ENCODE data around the gene CALM1.

CALM1 gene

DNA sequence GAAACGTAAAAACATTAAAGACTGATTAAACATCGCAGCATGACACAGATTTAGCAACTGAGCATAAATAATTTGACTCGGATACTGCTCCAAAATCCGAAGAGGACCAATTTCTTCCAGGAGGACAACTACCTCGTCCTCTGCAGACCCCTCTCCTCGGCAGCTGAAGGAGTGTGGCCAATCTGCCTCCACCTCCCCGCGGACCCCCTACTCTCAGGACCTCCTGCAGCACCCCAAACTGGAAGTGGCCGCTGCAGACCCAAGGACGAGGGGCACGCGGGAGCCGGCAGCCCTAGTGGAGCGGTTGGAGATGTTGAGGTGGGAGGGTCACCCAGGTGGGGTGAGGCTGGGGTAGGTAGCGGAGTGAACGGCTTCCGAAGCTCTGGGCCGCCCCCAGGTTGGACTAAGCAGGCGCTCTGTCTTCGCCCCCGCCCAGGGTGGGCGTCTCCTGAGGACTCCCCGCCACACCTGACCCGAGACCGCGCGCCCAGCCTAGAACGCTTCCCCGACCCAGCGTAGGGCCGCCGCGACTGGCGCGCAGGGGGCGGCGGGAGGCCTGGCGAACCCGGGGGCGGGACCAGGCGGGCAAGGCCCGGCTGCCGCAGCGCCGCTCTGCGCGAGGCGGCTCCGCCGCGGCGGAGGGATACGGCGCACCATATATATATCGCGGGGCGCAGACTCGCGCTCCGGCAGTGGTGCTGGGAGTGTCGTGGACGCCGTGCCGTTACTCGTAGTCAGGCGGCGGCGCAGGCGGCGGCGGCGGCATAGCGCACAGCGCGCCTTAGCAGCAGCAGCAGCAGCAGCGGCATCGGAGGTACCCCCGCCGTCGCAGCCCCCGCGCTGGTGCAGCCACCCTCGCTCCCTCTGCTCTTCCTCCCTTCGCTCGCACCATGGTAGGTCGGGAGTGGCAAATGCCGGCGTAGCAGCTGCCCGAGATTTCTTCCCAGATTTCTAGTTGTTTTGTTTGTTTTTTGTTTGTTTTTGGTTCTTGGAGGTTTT is at the start of gene CALM1:
TSS of gene CALM1 (plus strand) at position 689 of the 999 bp plus-strand sequence. CDS start at position 891, 202 bp downstream.
- DNase-seq (ENCODE audit: low read depth), result peak; percentile 48

DNA sequence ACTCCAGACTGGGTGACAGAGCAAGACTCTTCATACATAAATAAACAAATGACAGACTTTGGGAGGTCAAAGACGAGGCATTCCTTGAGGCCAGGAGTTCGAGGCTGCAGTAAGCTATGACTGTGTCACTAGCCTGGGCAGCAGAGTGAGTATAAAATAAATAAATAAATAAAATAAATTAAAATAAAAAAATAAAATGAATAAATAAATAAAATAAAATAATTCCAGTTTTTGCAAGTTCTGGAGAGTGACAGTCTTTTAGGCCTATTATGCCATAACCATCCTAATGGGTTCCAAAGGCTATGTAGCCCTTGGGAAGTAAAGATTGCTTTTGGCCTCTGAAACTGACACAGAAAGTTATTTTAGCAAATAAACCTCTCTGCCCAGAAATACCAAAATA is 48.6 kb upstream of the CALM1 start:
- no peak for DNase-seq (ENCODE audit: low read depth)

GRCh38 chr14:90349739-90350138 is 47.1 kb upstream of the CALM1 start:
- DNase-seq (ENCODE audit: low read depth), result no peak

GRCh38 chr14:90354551-90355298 is 42.1 kb upstream of the CALM1 start:
- DNase-seq (ENCODE audit: low read depth), result no peak

DNA sequence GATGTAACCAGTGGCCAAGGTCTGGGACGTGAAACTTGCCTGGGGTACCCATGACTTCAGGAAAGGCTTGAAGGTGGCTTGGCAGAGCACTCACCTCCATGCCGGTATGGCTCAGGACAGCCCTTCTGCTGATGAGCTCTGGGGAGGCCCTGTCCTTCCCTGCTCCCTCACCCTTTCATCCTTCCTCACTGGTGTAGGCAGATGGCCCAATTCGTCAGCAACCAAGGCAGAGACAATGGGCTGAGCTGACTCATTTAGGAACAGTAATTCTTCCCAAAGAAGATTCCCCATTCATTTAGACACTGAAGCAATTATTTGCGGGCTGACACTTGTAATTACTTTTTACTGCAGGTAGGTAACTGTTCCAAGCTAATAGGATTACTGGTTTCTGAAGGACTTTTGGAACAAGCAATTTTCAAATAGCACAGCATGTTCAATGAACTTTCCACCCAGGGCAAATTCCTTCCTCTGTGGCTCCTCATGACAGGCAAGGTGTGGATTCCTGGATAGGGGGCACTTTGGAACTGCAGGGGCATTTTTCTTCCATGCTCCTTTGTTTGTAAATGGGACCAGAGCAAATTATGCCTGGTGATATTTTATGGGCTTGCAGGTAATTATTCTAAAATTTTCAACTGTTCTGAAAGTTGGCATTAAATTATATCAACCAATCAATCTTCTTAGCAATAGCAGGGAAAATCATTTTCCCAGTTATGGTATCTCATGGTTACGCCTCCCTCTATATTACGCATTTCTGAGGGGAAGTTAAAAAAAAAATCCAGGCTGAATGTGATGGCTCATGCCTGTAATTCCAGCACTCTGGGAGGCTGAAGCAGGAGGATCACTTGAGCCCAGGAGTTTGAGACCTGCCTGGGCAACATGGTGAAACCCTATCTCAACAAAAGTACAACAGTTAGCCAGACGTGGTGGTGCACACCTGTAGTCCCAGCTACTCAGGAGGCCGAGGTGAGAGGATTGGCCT is 41.0 kb upstream of the CALM1 start:
- no peak for DNase-seq (ENCODE audit: low read depth)

DNA sequence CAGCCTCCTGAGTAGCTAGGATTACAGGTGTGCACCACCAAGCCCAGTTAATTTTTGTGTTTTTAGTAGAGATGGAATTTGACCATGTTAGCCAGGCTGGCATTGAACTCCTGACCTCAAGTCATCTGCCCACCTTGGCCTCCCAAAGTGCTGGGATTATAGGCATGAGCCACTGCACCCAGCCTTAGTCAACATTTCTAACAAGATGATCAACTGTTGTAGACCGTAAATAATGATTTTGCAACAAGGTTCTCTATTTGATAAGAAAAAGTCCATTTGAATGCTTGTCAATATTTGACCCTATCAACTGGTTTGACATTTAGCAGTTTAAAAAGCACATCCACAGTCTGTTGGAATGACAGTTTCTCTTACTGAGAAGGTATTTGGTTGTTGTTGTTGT is 39.9 kb upstream of the CALM1 start:
- no peak for DNase-seq (ENCODE audit: low read depth)

GRCh38 chr14:90358359-90358758 is 38.5 kb upstream of the CALM1 start:
- DNase-seq (ENCODE audit: low read depth), result no peak

DNA sequence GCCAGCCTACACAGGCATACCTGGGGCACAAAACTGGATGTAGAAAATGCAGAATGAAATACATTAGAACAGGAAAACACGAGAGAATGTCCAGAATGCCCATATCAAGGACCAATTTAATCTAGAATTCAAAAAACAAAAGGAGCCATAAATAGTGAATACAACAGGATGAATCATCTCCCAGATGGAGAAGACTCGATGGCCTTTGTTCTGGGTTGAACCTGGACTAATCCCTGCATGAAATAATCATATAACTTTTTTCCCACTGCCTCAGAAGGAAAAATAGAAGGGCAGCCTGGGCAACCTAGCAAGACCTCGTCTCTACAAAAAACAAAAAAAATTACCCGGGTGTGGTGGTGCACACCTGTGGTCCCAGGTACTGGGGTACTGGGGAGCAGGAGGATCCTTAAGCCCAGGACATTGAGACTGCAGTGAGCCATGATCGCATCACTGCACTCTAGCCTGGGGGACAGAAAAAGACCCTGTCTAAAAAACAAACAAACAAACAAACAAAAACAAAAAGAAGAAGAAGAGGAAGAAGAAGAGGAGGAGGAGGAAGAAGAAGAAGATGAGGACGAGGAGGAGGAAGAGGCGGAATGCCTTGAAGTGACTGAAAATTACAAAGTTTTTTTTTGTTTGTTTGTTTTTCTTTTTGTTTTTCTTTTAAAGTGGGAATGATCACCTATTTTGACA is 34.8 kb upstream of the CALM1 start:
- DNase-seq (ENCODE audit: low read depth), result no peak

- DNase-seq (ENCODE audit: low read depth), result no peak
These were observed 34.3 kb upstream of the CALM1 start for GRCh38 chr14:90362558-90362896.

DNA sequence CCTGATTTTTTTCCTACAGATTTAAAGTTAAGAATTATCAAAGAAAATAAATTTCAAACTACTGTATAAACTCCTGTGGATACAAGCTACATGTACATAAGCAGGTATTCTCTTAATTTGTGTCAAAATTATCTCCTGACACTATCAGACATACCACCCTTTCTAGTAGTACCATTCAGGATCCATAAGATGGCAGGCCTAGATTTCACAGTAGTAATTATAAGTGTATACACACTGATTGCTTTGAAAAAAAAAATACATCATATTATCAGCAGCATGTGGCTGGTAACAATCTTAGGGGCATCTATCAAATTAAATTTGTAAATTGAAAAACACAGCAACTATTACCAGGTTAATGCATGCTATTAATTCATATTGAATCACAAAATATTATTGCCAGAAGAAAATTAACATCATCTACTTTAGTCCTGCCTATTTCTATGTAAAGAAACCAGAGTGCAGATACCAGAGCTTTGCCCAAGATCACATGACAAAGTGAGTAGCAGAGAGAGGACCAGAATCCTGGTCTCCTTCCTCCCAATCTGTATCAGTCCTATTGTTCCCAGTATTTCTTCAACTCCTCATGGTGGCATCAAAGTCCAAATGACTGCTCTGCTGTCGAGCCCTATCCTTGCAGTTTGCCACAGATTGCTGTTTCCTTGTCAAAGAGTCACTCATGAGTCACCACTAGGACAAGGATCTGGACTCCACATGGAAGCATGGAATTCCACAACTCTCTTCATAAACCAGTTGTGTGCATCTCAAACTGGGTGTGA is 27.7 kb upstream of the CALM1 start:
- DNase-seq (ENCODE audit: low read depth), result no peak

DNA sequence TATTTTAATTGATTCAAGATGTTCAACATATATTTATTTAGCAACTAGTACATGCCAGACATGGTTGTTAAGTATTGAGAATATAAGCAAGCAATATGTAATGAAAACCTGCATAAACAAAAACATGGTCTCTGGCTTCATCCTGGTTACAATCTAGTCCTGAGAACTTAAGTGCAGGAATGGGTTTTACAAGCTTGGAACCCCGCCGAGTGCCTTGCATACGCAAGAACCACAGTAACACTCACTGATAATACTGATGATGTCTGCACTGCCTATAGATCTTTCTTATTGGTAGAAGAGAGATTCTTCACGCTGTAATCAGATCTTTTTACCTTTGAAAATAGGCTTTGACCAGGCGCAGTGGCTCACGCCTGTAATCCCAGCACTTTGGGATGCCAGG is 22.9 kb upstream of the CALM1 start:
- no peak for DNase-seq (ENCODE audit: low read depth)

GRCh38 chr14:90374813-90375212 is 22.0 kb upstream of the CALM1 start:
- no peak for DNase-seq (ENCODE audit: low read depth)

GRCh38 chr14:90375934-90376333 is 20.9 kb upstream of the CALM1 start:
- no peak for DNase-seq (ENCODE audit: low read depth)

DNA sequence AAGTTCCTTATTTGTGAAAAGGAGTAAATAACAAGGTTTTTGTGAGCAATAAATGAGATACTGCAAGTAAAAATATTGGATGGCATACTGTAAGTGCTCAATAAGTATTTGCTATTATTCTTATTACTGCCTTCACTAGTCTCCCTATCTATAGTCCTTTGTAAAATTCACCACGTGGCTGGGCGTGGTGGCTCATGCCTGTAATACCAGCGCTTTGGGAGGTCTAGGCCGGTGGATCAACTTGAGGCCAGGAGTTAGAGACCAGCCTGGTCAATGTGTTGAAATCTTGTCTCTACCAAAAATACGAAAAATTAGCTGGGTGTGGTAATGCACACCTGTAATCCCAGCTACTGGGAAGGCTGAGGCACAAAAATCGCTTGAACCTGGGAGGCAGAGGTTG is 18.6 kb upstream of the CALM1 start:
- no peak for DNase-seq (ENCODE audit: low read depth)

- no peak for DNase-seq (ENCODE audit: low read depth)
These were observed 17.7 kb upstream of the CALM1 start for GRCh38 chr14:90379106-90379505.

DNA sequence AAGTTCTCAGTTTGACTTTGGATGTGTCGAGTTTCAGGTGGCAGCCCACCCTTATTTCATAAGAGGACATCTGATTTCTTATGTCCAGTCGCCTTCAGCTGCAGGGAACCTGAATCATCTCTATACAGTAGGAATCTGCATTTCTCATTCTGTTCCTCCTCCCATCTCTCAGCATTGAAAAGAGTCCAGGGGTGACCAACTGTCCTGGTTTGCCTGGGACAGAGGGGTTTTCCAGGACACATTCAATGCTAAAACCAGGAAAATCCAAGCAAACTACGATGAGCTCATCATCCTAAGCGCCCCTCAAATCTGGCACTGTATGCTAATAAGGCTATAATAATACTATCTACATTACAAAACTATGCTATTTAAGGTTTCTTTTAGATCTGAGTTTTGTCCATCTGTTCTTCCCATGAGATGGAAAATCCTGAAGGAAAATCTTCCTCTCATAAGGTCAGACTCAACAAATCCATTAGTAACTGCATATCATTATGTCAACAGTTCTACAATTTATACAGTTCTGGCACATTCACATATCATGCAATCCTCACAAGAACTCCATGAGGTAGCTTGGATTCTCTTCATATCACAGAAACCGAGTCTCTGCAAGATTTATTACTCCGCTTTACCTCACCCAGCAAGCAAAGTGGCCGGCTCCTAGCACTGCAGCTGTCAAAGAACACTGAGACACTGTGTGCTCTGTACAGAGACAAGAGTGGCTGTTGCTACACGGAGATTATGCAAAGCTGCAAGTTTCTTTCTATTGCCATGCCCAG is 15.6 kb upstream of the CALM1 start:
- DNase-seq (ENCODE audit: low read depth), result peak; percentile 27

DNA sequence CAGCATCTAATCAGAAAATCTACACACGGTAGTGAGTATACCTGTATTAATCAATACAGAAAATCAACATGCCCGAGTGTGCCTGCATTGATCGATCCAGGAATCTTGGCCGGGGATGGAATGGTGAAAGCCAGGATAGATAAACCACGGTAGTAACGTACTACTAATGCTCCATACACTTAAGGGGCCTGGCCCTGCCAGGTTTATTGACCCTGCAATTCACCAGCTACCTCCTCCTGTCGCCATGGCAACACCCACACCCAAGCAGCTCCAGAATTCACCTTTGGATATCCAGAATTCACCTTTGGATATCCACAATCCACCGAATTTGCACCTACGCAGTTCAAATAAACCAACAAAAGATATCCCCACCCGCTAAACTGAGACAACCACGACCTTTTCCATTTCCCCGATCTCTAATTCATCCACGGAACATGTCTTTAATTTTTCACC is 14.8 kb upstream of the CALM1 start:
- DNase-seq (ENCODE audit: low read depth), result no peak

DNA sequence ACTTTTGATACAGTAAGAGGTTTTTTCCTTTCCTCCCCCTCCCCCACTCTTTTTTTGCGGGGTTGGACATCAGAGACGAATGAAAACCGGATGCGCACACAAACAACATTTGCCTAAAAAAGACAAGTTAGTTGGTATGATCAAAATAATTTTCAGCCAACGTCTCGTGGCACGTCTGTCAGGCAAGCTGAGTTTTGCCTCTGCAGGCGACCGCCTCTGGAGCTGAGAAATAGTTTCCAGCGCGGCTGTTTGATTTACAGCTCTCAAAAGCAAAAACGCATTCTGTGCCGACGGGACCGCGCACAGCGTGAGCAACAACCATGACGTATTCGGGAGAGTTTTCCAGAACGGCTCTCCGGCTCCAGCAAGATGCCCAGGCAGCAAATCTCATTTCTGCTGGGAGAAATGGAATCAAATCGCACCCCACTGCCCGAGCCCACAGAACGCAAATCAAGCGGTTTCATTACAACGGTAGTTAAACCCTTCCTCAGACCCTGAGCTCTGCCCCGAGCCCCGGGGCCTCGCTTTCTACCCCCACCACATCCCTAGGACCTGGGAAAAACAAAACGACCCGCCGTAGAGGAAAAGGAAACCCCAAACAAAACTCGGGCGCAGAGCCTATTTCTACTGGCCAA is 14.2 kb upstream of the CALM1 start:
- DNase-seq (ENCODE audit: low read depth), result peak; percentile 50

- DNase-seq (ENCODE audit: low read depth), result peak; percentile 96
These were observed 13.6 kb upstream of the CALM1 start for GRCh38 chr14:90383126-90383730.

Data from GM04503 (cell line).